MCF 10A (cell line): ENCODE data around the gene AMY2B. TPM values are rescaled to one million over a fixed set of nuclear protein-coding genes. Genes with fewer than 3 reads are reported as not detected.
"Not testable (repeated sequence)": the region's sequence is repeated elsewhere in the genome, so short reads cannot be mapped to it uniquely, and the experiment has no call there.

Experiments
- Bru-seq: library from RNA; stranded (reverse); fragments of 400-500 nt; gene quantifications from one replicate; lab custom pipeline; 2021; lab: Mats Ljungman, UMichigan
- BruChase-seq, 2 experiments: library from RNA; stranded (reverse); fragments of 400-500 nt; gene quantifications; one replicate each; lab custom pipeline; 2021; lab: Mats Ljungman, UMichigan
- BruUV-seq: library from RNA; stranded (reverse); fragments of 400-500 nt; replicated peaks from 2 replicates; lab custom pipeline; 2021; lab: Mats Ljungman, UMichigan
- CTCF ChIA-PET: fragments of 300-600 bp; sonication (Branson Sonifier 250); formaldehyde crosslinking; extraction: SDS; loops from one replicate; lab custom pipeline; 2021; ENCODE audit warnings: antibody characterized with exemption, inconsistent platforms; lab: Yijun Ruan, JAX
- POLR2A ChIA-PET: fragments of 300-600, 350-650 bp; sonication (Branson Sonifier 250); formaldehyde crosslinking; extraction: SDS; loops from one replicate; lab custom pipeline; 2020; ENCODE audit warnings: antibody characterized with exemption, inconsistent platforms; lab: Yijun Ruan, JAX
- DNase-seq: peaks from one replicate; pipeline ENCODE4 v3.0.0-alpha.2; 2018; ENCODE audit not compliant: unreplicated experiment
- H3K27ac Mint-ChIP-seq: one replicate; pipeline ENCODE4 v1.8.0; 2022; ENCODE audit warnings: mild to moderate bottlenecking, low read depth, mixed read lengths; ENCODE audit not compliant: unreplicated experiment
- H3K27me3 Mint-ChIP-seq: one replicate; pipeline ENCODE4 v1.8.0; 2022; ENCODE audit warnings: mixed read lengths; ENCODE audit not compliant: insufficient read depth, unreplicated experiment
- H3K36me3 Mint-ChIP-seq: one replicate; pipeline ENCODE4 v1.8.0; 2022; ENCODE audit warnings: mild to moderate bottlenecking, moderate library complexity, mixed read lengths; ENCODE audit not compliant: insufficient read depth, unreplicated experiment
- H3K4me1 Mint-ChIP-seq: one replicate; pipeline ENCODE4 v1.8.0; 2022; ENCODE audit warnings: mixed read lengths; ENCODE audit not compliant: insufficient read depth, unreplicated experiment
- H3K4me3 Mint-ChIP-seq: one replicate; pipeline ENCODE4 v1.8.0; 2022; ENCODE audit warnings: mild to moderate bottlenecking, moderate library complexity, mixed read lengths; ENCODE audit not compliant: unreplicated experiment
- H3K9me3 Mint-ChIP-seq: one replicate; pipeline ENCODE4 v1.8.0; 2022; ENCODE audit warnings: mixed read lengths; ENCODE audit not compliant: unreplicated experiment
- CTCF ChIP-seq: fragments of 200-600 bp; IDR thresholded peaks from one replicate; pipeline ENCODE4 v1.8.0; 2022; ENCODE audit warnings: antibody characterized with exemption, mild to moderate bottlenecking; ENCODE audit not compliant: unreplicated experiment
- intact Hi-C: fragments of 100-400 bp; cut with micrococcal nuclease; formaldehyde crosslinking; loops from 2 replicates; pipeline ENCODE4 v1.14.1; 2022
- long read RNA-seq: library from polyadenylated mRNA; stranded (forward); transcript quantifications from one replicate; pipeline ENCODE4 v2.0.0, GENCODE V29; 2022
- total RNA-seq: library from RNA; stranded (reverse); gene quantifications from 2 replicates; pipeline ENCODE4 v1.2.3, GENCODE V29; 2022

The AMY2B gene
- total RNA-seq (10.8 and 14.5 TPM in 2 replicates), Bru-seq, nascent RNA (percentile 69 among the genes with signal in this experiment), BruChase-seq, experiment 1, labeled RNA remaining after a 6-hour chase (percentile 85 among the genes with signal in this experiment), BruChase-seq, experiment 2, labeled RNA remaining after a 2-hour chase (percentile 88 among the genes with signal in this experiment)
- long read RNA-seq, partial matches to known transcripts: 12 of 16 reads
- long read RNA-seq, other reads (novel, unspliced or antisense): 4 of 16 reads

GRCh38 chr1:103571289-103571688, at the start of gene AMY2B:
Gene AMY2B, plus strand, starts transcription at chr1:103571589. Its CDS starts 14 bp downstream, at chr1:103571603.
- not testable (repeated sequence) for H3K9me3 Mint-ChIP-seq, H3K4me3 Mint-ChIP-seq

GRCh38 chr1:103523346-103523745, 48.0 kb upstream of the AMY2B start:
- Mint-ChIP-seq H3K27ac (no peak overlapping the region), H3K9me3 (no peaks in the 10 kb centered on the region), H3K4me3 (no peak overlapping the region), H3K27me3 (no peaks in the 10 kb centered on the region), H3K4me1 (peaks cover 16% of the 10 kb centered on the region), H3K36me3 (peaks cover 19% of the 10 kb centered on the region)
- ChIA-PET CTCF (interaction anchor here (0.6 to 1.4 kb wide), 2 partner anchors 9 to 315 kb away, joined by 3 to 4 read pairs; no protein-coding TSS in a partner anchor), POLR2A (no interaction called here)
- intact Hi-C loops: no loop called here
- DNase-seq: no peak
- no peak for TF ChIP-seq CTCF
- no TSS peak for BruUV-seq

More at GRCh38 chr1:103571289-103571688, at the start of gene AMY2B:
- BruUV-seq, POLR2A ChIA-PET, H3K4me1 Mint-ChIP-seq, CTCF ChIA-PET, DNase-seq, intact Hi-C loops, H3K36me3 Mint-ChIP-seq, H3K27me3 Mint-ChIP-seq: not testable (repeated sequence)
- peak within 1 kb of the TSS; percentile 57 for H3K27ac Mint-ChIP-seq

GRCh38 chr1:103525114-103525606, 46.2 kb upstream of the AMY2B start:
- DNase-seq: peak; percentile 62
- TF ChIP-seq CTCF: no peak
- Mint-ChIP-seq H3K27me3 (no peaks in the 10 kb centered on the region), H3K4me1 (peaks cover 21% of the 10 kb centered on the region), H3K9me3 (no peaks in the 10 kb centered on the region), H3K27ac (peak overlapping the region; percentile 98), H3K36me3 (peaks cover 33% of the 10 kb centered on the region), H3K4me3 (peak overlapping the region; percentile 99)
- intact Hi-C loops: no loop called here
- CTCF ChIA-PET: interaction anchor here (0.8 to 1.9 kb wide), 3 partner anchors 9 to 11 kb away, joined by 4 to 9 read pairs (median 4); no protein-coding TSS in a partner anchor
- BruUV-seq: no TSS peak
- POLR2A ChIA-PET: interaction anchor here (1.2 to 2.1 kb wide), 2 partner anchors 10 to 38 kb away, joined by 4 to 14 read pairs; no protein-coding TSS in a partner anchor

- ChIA-PET POLR2A (interaction anchor here (0.6 to 2.1 kb wide), 7 partner anchors 9 to 961 kb away, joined by 3 to 14 read pairs (median 3); no protein-coding TSS in a partner anchor), CTCF (interaction anchor here (0.8 to 1.9 kb wide), 4 partner anchors 9 to 11 kb away, joined by 3 to 9 read pairs (median 4); no protein-coding TSS in a partner anchor)
- no peaks in the 10 kb centered on the region for H3K27me3 Mint-ChIP-seq
- no peaks in the 10 kb centered on the region for H3K9me3 Mint-ChIP-seq
- intact Hi-C loops: no loop called here
- TF ChIP-seq CTCF: no peak
- H3K27ac Mint-ChIP-seq: peak within 1 kb of the TSS; percentile 98
- peak within 1 kb of the TSS; percentile 99 for H3K4me3 Mint-ChIP-seq
- TSS peak; percentile 65 for BruUV-seq
- H3K4me1 Mint-ChIP-seq: peaks cover 21% of the 10 kb centered on the region
- DNase-seq: peak; percentile 90
- peaks cover 36% of the 10 kb centered on the region for H3K36me3 Mint-ChIP-seq
Observed at GRCh38 chr1:103525607-103526507, 45.5 kb upstream of the AMY2B start, which contains the start of gene RNPC3. Gene RNPC3, plus strand, starts transcription at chr1:103525699. Its CDS starts 372 bp downstream, at chr1:103526071.
